ENCODE measurements around the gene DBNDD1. TPM values are rescaled to one million over a fixed set of nuclear protein-coding genes. Genes with fewer than 3 reads are reported as not detected.

DBNDD1 gene
- total and polyA plus RNA-seq, 12 donors, result 0.72 to 6.8 (median 4.1) TPM

DNA sequence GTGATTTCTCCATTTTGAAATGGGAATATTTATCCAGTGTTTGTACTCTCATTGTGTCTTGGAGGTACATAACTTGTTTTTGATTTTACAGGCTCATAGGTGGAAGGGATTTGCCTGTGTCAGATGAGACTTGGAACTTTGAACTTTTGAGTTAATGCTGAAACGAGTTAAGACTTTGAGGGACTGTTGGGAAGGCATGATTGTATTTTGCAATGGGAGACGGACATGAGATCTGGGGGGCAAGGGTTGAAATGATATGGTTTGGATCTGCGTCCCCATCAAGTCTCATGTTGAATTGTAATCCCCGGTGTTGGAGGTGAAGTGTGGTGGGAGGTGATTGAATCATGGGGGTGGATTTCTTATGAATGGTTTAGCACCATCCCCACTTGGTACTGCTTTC, 36.1 kb upstream of the DBNDD1 start:
- Histone ChIP-seq H3K36me3 (no peaks in the 10 kb centered on the region), H3K27me3 (peaks cover 0 to 10% (median 0%) of the 10 kb centered on the region in 7 donors), H3K9me3 (peaks cover 0 to 24% (median 13%) of the 10 kb centered on the region in 11 donors), H3K4me3 (no peak overlapping the region), H3K4me1 (no peaks in the 10 kb centered on the region), H3K27ac (no peak overlapping the region)
- WGBS, 2 donors, result 76 to 77% methylated on average over 4 of the region's 4 CpGs
- intact Hi-C loops (cut with DNase I), result no loop called here
- TF ChIP-seq, protein P1, sequence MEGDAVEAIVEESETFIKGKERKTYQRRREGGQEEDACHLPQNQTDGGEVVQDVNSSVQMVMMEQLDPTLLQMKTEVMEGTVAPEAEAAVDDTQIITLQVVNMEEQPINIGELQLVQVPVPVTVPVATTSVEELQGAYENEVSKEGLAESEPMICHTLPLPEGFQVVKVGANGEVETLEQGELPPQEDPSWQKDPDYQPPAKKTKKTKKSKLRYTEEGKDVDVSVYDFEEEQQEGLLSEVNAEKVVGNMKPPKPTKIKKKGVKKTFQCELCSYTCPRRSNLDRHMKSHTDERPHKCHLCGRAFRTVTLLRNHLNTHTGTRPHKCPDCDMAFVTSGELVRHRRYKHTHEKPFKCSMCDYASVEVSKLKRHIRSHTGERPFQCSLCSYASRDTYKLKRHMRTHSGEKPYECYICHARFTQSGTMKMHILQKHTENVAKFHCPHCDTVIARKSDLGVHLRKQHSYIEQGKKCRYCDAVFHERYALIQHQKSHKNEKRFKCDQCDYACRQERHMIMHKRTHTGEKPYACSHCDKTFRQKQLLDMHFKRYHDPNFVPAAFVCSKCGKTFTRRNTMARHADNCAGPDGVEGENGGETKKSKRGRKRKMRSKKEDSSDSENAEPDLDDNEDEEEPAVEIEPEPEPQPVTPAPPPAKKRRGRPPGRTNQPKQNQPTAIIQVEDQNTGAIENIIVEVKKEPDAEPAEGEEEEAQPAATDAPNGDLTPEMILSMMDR (IDR thresholded peaks at IDR 0.05), result no peak
- DNase-seq (no peak), ATAC-seq (no peak)

DNA sequence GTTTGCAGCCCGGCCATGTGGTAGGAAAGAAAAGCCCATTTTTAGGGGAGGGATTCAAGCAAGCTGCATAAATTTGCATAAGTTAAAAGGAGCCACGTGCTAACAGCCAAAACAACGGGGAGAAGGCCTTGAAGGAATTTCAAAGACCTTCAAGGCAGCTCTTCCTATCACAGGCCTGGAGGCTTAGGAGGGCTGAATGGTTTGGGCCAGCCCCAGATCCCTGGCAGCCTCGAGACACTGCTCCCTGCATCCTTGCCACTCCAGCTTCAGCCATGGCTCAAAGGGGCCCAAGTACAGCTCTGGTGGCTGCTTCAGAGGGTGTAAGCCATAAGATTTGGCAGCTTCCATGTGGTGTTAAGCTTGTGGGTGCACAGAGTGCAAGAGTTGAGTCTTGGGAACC, 35.3 kb upstream of the DBNDD1 start:
- no peak for DNase-seq
- WGBS, 2 donors, result 47 to 52% methylated on average over 4 of the region's 4 CpGs
- Histone ChIP-seq H3K9me3 (peaks cover 0 to 24% (median 13%) of the 10 kb centered on the region in 11 donors), H3K4me3 (no peak overlapping the region), H3K36me3 (no peaks in the 10 kb centered on the region), H3K27ac (no peak overlapping the region), H3K27me3 (peaks cover 0 to 10% (median 0%) of the 10 kb centered on the region in 7 donors), H3K4me1 (no peaks in the 10 kb centered on the region)
- ATAC-seq, result no peak
- TF ChIP-seq, protein P1 (IDR thresholded peaks at IDR 0.05), result no peak
- intact Hi-C loops (cut with DNase I), result no loop called here

DNA sequence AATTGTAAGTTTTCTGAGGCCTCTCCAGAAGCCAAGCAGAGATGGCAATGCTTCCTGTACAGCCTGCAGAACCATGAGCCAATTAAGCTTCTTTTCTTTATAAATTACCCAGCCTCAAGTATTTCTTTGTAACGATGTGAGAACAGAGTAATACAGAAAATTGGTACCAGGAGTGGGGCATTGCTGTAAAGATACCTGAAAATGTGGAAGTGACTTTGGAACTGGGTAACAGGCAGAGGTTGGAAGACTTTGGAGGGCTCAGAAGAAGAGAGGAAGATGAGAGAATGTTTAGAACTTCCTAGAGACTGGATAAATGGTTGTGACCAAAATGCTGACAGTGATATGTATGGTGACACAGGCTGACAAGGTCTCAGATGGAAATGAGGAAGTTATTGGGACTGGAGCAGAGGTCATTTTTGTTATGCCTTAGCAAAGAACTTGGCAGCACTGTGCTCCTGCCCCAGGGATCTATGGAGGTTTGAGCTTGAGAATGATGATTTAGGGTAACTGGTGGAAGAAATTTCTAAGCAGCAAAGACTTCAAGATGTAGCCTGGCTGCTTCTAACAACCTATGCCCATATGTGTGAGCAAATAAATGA, 34.7 kb upstream of the DBNDD1 start:
- intact Hi-C loops (cut with DNase I), result no loop called here
- Histone ChIP-seq H3K36me3 (no peaks in the 10 kb centered on the region), H3K4me3 (no peak overlapping the region), H3K27me3 (peaks cover 0 to 10% (median 0%) of the 10 kb centered on the region in 7 donors), H3K27ac (no peak overlapping the region), H3K4me1 (no peaks in the 10 kb centered on the region), H3K9me3 (peaks cover 0 to 24% (median 13%) of the 10 kb centered on the region in 11 donors)
- 63 to 78% methylated on average over 1 of the region's 1 CpG for WGBS, 2 donors
- TF ChIP-seq, protein P1 (IDR thresholded peaks at IDR 0.05), result no peak
- ATAC-seq (no peak), DNase-seq (no peak)

DNA sequence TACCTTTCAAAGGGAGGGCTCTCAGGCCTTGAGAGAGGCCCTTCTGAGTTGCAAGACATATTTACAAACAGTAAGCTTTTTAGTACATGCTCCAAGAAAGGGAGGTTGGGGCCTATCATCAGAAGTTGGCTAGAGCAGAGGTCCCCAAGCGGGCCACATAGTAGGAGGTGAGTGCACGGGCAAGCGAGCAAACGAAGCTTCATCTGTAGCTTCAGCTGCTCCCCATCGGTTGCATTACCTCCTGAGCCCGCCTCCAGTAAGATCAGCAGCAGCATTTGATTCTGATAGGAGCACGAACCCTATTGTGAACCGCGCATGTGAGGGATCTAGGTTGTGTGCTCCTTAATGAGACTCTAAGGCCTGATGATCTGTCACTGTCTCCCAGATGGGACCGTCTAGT, 31.7 kb upstream of the DBNDD1 start:
- WGBS, 2 donors, result 84 to 86% methylated on average over 10 of the region's 10 CpGs
- TF ChIP-seq, protein P1 (IDR thresholded peaks at IDR 0.05), result no peak
- H3K27ac ChIP-seq, result no peak overlapping the region
- H3K9me3 ChIP-seq, result peaks cover 0 to 24% (median 13%) of the 10 kb centered on the region in 11 donors
- no peak for ATAC-seq
- H3K27me3 ChIP-seq, result peaks cover 0 to 16% (median 11%) of the 10 kb centered on the region in 7 donors
- H3K4me3 ChIP-seq, result no peak overlapping the region
- intact Hi-C loops (cut with DNase I), result no loop called here
- no peaks in the 10 kb centered on the region for H3K36me3 ChIP-seq
- no peak for DNase-seq
- peaks cover 8 to 15% (median 12%) of the 10 kb centered on the region in 9 donors for H3K4me1 ChIP-seq
